Measurements from ENCODE around the gene SLC41A3.

DNA sequence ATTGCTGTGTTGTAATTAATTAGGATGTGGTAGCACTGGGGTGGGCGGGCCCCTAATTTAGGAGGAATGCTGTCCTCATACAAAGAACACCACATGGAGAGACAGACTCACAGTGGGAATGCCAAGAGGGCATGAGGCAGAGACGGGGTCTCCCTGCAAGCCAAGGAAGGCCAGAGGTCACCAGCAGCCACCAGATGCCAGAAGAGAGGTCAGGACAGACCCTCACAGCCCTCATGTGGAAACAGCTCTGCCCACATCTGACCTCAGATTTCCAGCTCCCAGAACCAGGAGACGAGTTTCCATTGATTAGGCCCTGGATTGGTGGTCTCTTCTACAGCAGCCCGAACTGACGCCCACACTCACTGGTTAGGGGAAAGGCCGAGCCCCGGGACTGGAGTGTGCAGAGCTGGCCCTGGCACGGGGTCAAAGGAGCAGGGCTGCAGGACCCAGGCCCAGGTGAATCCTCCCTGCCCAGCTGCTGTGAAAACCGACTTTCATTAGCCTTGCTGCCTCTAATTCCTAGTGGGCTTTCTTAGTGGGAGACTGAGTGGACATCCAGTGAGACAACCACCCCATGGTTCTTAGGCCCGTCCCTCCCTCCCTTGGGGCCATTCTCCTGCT lies 43.0 kb upstream of the SLC41A3 start:
- TF ChIP-seq ZNF175 (tag by site-specific recombination; IDR thresholded peaks at IDR 0.05): no peak
- TF ChIP-seq, protein P1, sequence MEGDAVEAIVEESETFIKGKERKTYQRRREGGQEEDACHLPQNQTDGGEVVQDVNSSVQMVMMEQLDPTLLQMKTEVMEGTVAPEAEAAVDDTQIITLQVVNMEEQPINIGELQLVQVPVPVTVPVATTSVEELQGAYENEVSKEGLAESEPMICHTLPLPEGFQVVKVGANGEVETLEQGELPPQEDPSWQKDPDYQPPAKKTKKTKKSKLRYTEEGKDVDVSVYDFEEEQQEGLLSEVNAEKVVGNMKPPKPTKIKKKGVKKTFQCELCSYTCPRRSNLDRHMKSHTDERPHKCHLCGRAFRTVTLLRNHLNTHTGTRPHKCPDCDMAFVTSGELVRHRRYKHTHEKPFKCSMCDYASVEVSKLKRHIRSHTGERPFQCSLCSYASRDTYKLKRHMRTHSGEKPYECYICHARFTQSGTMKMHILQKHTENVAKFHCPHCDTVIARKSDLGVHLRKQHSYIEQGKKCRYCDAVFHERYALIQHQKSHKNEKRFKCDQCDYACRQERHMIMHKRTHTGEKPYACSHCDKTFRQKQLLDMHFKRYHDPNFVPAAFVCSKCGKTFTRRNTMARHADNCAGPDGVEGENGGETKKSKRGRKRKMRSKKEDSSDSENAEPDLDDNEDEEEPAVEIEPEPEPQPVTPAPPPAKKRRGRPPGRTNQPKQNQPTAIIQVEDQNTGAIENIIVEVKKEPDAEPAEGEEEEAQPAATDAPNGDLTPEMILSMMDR (tag by site-specific recombination; IDR thresholded peaks at IDR 0.05): no peak
- no peak for TF ChIP-seq ZNF202 (tag by site-specific recombination; IDR thresholded peaks at IDR 0.05; ENCODE audit: borderline replicate concordance)
- no peak for TF ChIP-seq ZNF214 (tag by site-specific recombination; IDR thresholded peaks at IDR 0.05; ENCODE audit: borderline replicate concordance)
- TF ChIP-seq, protein P2, sequence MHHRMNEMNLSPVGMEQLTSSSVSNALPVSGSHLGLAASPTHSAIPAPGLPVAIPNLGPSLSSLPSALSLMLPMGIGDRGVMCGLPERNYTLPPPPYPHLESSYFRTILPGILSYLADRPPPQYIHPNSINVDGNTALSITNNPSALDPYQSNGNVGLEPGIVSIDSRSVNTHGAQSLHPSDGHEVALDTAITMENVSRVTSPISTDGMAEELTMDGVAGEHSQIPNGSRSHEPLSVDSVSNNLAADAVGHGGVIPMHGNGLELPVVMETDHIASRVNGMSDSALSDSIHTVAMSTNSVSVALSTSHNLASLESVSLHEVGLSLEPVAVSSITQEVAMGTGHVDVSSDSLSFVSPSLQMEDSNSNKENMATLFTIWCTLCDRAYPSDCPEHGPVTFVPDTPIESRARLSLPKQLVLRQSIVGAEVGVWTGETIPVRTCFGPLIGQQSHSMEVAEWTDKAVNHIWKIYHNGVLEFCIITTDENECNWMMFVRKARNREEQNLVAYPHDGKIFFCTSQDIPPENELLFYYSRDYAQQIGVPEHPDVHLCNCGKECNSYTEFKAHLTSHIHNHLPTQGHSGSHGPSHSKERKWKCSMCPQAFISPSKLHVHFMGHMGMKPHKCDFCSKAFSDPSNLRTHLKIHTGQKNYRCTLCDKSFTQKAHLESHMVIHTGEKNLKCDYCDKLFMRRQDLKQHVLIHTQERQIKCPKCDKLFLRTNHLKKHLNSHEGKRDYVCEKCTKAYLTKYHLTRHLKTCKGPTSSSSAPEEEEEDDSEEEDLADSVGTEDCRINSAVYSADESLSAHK (tag by site-specific recombination; IDR thresholded peaks at IDR 0.05): no peak
- no peak for TF ChIP-seq ZNF23 (tag by site-specific recombination; IDR thresholded peaks at IDR 0.05; ENCODE audit: borderline replicate concordance)
- TF ChIP-seq FEZF1 (tag by site-specific recombination; IDR thresholded peaks at IDR 0.05): no peak

Data from HEK293 (cell line).